GM23248 (cell line): ENCODE data around the gene DOK5. TPM values are rescaled to one million over a fixed set of nuclear protein-coding genes. Genes with fewer than 3 reads are reported as not detected.

Experiments used
- DNase-seq: peaks from one replicate; pipeline ENCODE4 v3.0.0-alpha.2; 2015
- H2AFZ ChIP-seq: fragments of 200-600 bp; sonication (generic); 2 replicates; pipeline ENCODE4 v1.6.1; 2016; ENCODE audit warnings: antibody characterized with exemption
- H3F3A ChIP-seq: fragments of 200-600 bp; sonication (generic); 2 replicates; pipeline ENCODE4 v1.6.1; 2016; ENCODE audit warnings: mild to moderate bottlenecking, antibody characterized with exemption, mixed run types; ENCODE audit not compliant: insufficient read depth
- H3K27ac ChIP-seq: fragments of 200-600 bp; sonication (generic); 2 replicates; pipeline ENCODE4 v1.5.1; 2016; ENCODE audit warnings: mild to moderate bottlenecking
- H3K27me3 ChIP-seq: fragments of 200-600 bp; sonication (generic); replicated peaks from 2 replicates; pipeline ENCODE4 v1.6.1; 2016; ENCODE audit warnings: mild to moderate bottlenecking; ENCODE audit not compliant: insufficient read depth
- H3K36me3 ChIP-seq: fragments of 200-600 bp; sonication (generic); 2 replicates; pipeline ENCODE4 v1.6.1; 2016; ENCODE audit warnings: low read depth, mild to moderate bottlenecking
- H3K4me1 ChIP-seq: fragments of 200-600 bp; sonication (generic); 2 replicates; pipeline ENCODE4 v1.6.1; 2016; ENCODE audit warnings: mild to moderate bottlenecking; ENCODE audit not compliant: insufficient read depth
- H3K4me2 ChIP-seq: fragments of 200-600 bp; sonication (generic); one replicate; pipeline ENCODE4 v1.6.1; 2016; ENCODE audit warnings: mild to moderate bottlenecking; ENCODE audit not compliant: unreplicated experiment
- H3K4me3 ChIP-seq: fragments of 200-600 bp; sonication (generic); 2 replicates; pipeline ENCODE4 v1.5.1; 2016; ENCODE audit warnings: mild to moderate bottlenecking
- H3K79me2 ChIP-seq: fragments of 200-600 bp; sonication (generic); 2 replicates; pipeline ENCODE4 v1.6.1; 2016; ENCODE audit warnings: mild to moderate bottlenecking; ENCODE audit not compliant: insufficient read depth
- H3K9ac ChIP-seq: fragments of 200-600 bp; sonication (generic); 2 replicates; pipeline ENCODE4 v1.6.1; 2016; ENCODE audit warnings: mild to moderate bottlenecking
- H3K9me2 ChIP-seq: fragments of 200-600 bp; sonication (generic); 2 replicates; pipeline ENCODE4 v1.6.1; 2016; ENCODE audit warnings: mixed run types, mild to moderate bottlenecking, moderate library complexity; ENCODE audit not compliant: insufficient read depth
- H3K9me3 ChIP-seq: fragments of 200-600 bp; sonication (generic); one replicate; pipeline ENCODE4 v1.6.1; 2017; ENCODE audit warnings: low read depth
- H4K20me1 ChIP-seq: fragments of 200-600 bp; sonication (generic); 2 replicates; pipeline ENCODE4 v1.6.0; 2016; ENCODE audit not compliant: insufficient read depth
- EZH2 ChIP-seq: fragments of 200-600 bp; sonication (generic); IDR thresholded peaks from 2 replicates; pipeline ENCODE4 v1.6.1; 2018; ENCODE audit warnings: antibody characterized with exemption, mild to moderate bottlenecking; ENCODE audit not compliant: insufficient read depth, poor library complexity, severe bottlenecking
- EZH2phosphoT487 ChIP-seq: fragments of 200-600 bp; sonication (generic); IDR thresholded peaks from 2 replicates; pipeline ENCODE4 v1.6.1; 2018; ENCODE audit warnings: antibody characterized with exemption, moderate library complexity, mild to moderate bottlenecking, low read depth; ENCODE audit not compliant: insufficient read depth
- WGBS, 2 experiments: methylation state at CpG; one replicate each; pipeline ENCODE4 v1.1.6; 2015 to 2017; ENCODE audit warnings: low lambda C conversion rate in 2 of 2, low coverage in 1 of 2; ENCODE audit errors: missing lambda C conversion rate in 2 of 2; 5-methylcytosine and 5-hydroxymethylcytosine counted together
- in situ Hi-C: fragments of 300-500 bp; cut with MboI; formaldehyde crosslinking; loops from 2 replicates; pipeline ENCODE4 v1.15.0; 2020
- polyA plus RNA-seq: library from polyadenylated mRNA; unstranded; fragments of >200 nt; fragmentation: Nextera tagmentation; extraction: Ambion mirVana; gene quantifications from 2 replicates; pipeline ENCODE4 v1.2.1, GENCODE V29; 2016
- total RNA-seq: library from RNA; depleted of rRNA; stranded (reverse); fragments of >200 nt; shearing (Covaris generic); gene quantifications from 2 replicates; pipeline ENCODE4 v1.2.3, GENCODE V29; 2014

DOK5 gene
- total and polyA plus RNA-seq, 2 experiments from 2014 or later = 10.8 to 16.1 TPM

- TF ChIP-seq EZH2 (no peak), EZH2phosphoT487 (no peak)
- Histone ChIP-seq H3K27ac (no peak overlapping the region), H4K20me1 (no peaks in the 10 kb centered on the region), H3K9me2 (no peaks in the 10 kb centered on the region), H3K27me3 (peaks cover 30% of the 10 kb centered on the region), H3K4me2 (no peak overlapping the region), H3K4me3 (no peak overlapping the region), H3K9me3 (no peaks in the 10 kb centered on the region), H2AFZ (no peak overlapping the region), H3F3A (no peaks in the 10 kb centered on the region), H3K36me3 (no peaks in the 10 kb centered on the region), H3K4me1 (no peaks in the 10 kb centered on the region), H3K9ac (no peak overlapping the region), H3K79me2 (no peaks in the 10 kb centered on the region)
- 28 to 30% methylated on average over 5 of the region's 5 CpGs for WGBS, 2 experiments
- in situ Hi-C loops = no loop called here
- DNase-seq = no peak
Measured at GRCh38 chr20:54680439-54680838, 205.0 kb downstream of the DOK5 start.

GRCh38 chr20:54680872-54681619 lies 205.7 kb downstream of the DOK5 start:
- H3K9me2 ChIP-seq = no peaks in the 10 kb centered on the region
- H3K27ac ChIP-seq = no peak overlapping the region
- DNase-seq = peak; percentile 74
- H3K9me3 ChIP-seq = no peaks in the 10 kb centered on the region
- no peaks in the 10 kb centered on the region for H3F3A ChIP-seq
- H3K4me2 ChIP-seq = no peak overlapping the region
- H3K27me3 ChIP-seq = peaks cover 30% of the 10 kb centered on the region
- no peak for TF ChIP-seq EZH2phosphoT487
- TF ChIP-seq EZH2 = no peak
- no peaks in the 10 kb centered on the region for H4K20me1 ChIP-seq
- no peak overlapping the region for H3K4me3 ChIP-seq
- no peaks in the 10 kb centered on the region for H3K4me1 ChIP-seq
- in situ Hi-C loops = no loop called here
- H3K36me3 ChIP-seq = no peaks in the 10 kb centered on the region
- H3K79me2 ChIP-seq = no peaks in the 10 kb centered on the region
- H3K9ac ChIP-seq = no peak overlapping the region
- WGBS, 2 experiments = 2% methylated on average over 14 of the region's 14 CpGs
- H2AFZ ChIP-seq = no peak overlapping the region

- H3F3A ChIP-seq = no peaks in the 10 kb centered on the region
- no peaks in the 10 kb centered on the region for H3K9me2 ChIP-seq
- no peak overlapping the region for H2AFZ ChIP-seq
- H3K4me1 ChIP-seq = no peaks in the 10 kb centered on the region
- WGBS, 2 experiments = 5 to 8% methylated on average over 6 of the region's 6 CpGs
- H3K4me2 ChIP-seq = no peak overlapping the region
- no peaks in the 10 kb centered on the region for H4K20me1 ChIP-seq
- H3K79me2 ChIP-seq = no peaks in the 10 kb centered on the region
- H3K4me3 ChIP-seq = no peak overlapping the region
- H3K9ac ChIP-seq = no peak overlapping the region
- DNase-seq = no peak
- TF ChIP-seq EZH2 (no peak), EZH2phosphoT487 (no peak)
- H3K9me3 ChIP-seq = no peaks in the 10 kb centered on the region
- H3K27ac ChIP-seq = no peak overlapping the region
- no peaks in the 10 kb centered on the region for H3K36me3 ChIP-seq
- in situ Hi-C loops = no loop called here
- H3K27me3 ChIP-seq = peaks cover 30% of the 10 kb centered on the region
Measured at GRCh38 chr20:54681869-54682268, 206.5 kb downstream of the DOK5 start.

GRCh38 chr20:54688476-54688875 lies 213.1 kb downstream of the DOK5 start:
- in situ Hi-C loops = no loop called here

More at GRCh38 chr20:54688476-54688875, 213.1 kb downstream of the DOK5 start:
- Histone ChIP-seq H3K4me1 (no peaks in the 10 kb centered on the region), H3K36me3 (no peaks in the 10 kb centered on the region), H3K9ac (no peak overlapping the region), H4K20me1 (no peaks in the 10 kb centered on the region), H3K4me2 (no peak overlapping the region), H3K9me2 (no peaks in the 10 kb centered on the region), H3K79me2 (no peaks in the 10 kb centered on the region), H3K27me3 (peaks cover 9% of the 10 kb centered on the region), H3K4me3 (no peak overlapping the region), H2AFZ (no peak overlapping the region), H3F3A (no peaks in the 10 kb centered on the region), H3K9me3 (no peaks in the 10 kb centered on the region), H3K27ac (no peak overlapping the region)
- WGBS, 2 experiments = 40 to 62% methylated on average over 1 of the region's 1 CpG
- TF ChIP-seq EZH2phosphoT487 (no peak), EZH2 (no peak)
- no peak for DNase-seq
